Stimulated activated CD8-positive, alpha-beta memory T cell treated with anti-CD3 and anti-CD28 coated beads, Interleukin-12 subunit alpha, Interleukin-12 subunit beta, amount 100 ng/mL, for 1 hour (primary cell): ENCODE measurements around the gene ZFYVE19.
A peak's percentile ranks its signal among the peaks of the same experiment; 100 is the strongest.

Experiments
- DNase-seq: peaks from one replicate; pipeline ENCODE4 v3.0.0-alpha.2; 2020; ENCODE audit warnings: low read depth

ZFYVE19 gene

DNA sequence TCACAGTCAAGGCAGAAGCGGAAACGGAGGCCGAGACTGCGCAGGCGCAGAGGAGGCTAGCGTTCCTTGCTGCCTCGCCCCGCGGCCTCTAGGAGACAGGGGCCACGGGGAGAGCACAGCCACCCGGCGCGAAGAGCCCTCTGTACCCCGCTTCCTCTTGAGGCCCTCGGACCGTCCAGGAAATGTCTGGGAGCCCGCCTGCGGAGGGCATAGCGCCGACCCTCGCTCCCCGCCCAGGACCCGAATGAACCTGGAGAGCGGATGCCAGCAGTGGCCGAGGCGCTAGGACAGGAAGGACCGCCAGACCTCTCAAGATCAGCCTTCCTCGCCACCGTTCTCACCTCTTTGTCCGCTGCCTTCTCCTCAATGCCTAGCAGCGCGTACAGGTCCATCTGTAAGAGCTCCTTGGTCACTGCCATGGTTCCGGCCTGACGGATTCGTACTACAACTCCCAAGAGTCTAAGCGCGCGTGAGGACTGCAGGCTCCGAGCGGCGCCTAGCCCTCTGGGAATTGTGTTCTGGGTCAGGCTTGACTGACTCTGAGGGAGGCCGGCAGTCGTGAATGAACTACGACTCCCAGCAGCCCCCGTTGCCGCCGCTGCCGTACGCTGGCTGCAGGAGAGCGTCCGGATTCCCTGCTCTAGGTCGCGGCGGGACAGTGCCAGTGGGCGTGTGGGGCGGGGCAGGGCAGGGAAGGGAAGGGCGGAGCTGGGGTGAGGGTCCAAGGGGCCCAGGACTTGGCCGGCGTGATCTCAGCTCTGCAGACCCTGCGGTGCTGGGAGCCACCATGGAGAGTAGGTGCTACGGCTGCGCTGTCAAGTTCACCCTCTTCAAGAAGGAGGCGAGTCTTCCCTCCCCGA lies at the start of gene ZFYVE19, which contains the start of gene DNAJC17:
Gene ZFYVE19 (plus strand): TSS at position 62 of the 860 bp plus-strand sequence. CDS start 501 bp downstream, at position 563.
Gene DNAJC17 (minus strand): TSS at position 446 of the 860 bp plus-strand sequence. CDS start 27 bp downstream, at position 419.
- peak; percentile 91 for DNase-seq

DNA sequence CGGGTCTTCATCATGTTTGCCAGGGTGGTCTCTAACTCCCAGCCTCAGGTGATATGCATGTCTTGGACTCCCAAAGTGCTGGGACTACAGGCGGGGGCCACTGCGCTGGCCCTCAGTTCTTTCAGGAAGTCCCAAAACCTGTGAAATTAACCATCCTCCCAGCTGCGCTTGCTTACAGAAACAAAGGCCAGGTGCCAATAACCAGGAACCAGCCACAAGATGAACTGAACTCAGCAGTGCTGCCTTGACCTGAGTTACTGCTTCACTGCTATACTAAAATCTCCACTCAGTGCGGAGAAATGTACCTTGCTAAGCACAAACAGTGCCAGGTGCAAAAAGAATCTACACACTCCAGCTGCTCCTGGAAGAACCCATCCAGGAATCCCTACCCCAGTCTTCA lies 46.9 kb upstream of the ZFYVE19 start:
- DNase-seq = no peak

- DNase-seq = no peak
Measured at GRCh38 chr15:40762919-40763800, 43.7 kb upstream of the ZFYVE19 start.

DNA sequence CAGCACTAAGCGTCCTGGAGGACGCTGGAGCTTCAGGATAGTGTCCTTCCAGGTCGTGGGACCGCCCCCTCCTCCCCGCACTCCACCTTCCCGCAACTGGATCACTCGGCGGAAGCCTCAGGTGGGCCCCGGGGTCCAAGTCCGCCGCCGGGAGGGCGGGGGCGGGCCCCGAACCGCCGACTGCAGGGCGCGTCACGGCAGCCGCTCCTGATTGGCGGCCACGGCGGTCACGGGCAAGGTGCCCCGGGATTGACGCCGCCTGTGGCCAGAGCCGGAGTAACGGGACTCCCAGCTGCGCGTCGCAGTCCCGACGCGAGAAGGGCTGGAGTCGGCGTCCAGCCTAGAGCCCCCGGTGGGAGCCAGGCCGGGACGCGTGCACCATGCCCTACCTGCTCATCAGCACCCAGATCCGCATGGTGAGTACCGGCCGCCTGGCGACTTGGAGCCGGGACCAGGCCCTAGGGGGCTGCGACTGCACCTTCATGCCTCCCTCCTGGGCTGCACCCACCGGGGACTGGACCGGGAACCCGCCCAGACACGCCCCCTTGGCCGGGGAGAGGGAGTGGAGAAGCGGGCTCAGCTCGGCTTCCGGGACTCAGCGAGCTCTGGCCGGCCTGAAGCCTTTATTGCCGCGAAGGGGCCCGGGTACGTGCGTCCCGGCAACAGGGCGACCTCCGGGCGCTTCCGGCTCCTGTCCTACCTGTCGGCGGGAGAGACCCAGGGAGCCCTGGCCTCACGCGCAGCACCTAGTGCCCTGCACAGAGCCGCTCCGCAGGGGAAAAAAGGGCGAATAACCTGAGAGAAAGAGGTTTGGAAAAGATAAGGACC lies 42.9 kb upstream of the ZFYVE19 start, which contains the start of gene GCHFR:
Gene GCHFR (plus strand): TSS at position 268 of the 828 bp plus-strand sequence. CDS start 113 bp downstream, at position 381.
- no peak for DNase-seq

DNA sequence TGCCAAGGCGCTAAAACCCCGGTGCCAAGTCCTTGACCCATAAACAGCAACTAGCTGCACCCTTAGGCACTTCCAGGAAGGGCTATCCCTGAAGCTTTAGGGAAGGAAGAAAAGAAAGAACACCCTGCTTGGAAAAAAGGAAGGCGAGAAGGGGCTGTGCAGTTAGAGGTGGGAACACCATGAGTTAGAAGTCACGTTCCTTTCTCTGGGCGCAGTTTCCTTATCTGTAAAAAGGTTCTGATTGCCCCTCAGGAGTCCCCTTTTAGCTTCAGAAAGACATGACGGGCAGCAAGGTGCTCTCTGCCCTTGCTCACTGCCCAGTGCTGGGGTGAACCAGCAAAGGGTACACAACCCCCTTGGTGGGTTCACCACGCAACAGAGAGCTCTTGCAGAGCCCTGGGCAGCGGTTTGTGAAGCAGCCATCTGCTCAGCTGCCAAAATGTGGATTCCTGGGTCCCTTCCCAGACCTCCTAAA lies 42.2 kb upstream of the ZFYVE19 start:
- no peak for DNase-seq

DNA sequence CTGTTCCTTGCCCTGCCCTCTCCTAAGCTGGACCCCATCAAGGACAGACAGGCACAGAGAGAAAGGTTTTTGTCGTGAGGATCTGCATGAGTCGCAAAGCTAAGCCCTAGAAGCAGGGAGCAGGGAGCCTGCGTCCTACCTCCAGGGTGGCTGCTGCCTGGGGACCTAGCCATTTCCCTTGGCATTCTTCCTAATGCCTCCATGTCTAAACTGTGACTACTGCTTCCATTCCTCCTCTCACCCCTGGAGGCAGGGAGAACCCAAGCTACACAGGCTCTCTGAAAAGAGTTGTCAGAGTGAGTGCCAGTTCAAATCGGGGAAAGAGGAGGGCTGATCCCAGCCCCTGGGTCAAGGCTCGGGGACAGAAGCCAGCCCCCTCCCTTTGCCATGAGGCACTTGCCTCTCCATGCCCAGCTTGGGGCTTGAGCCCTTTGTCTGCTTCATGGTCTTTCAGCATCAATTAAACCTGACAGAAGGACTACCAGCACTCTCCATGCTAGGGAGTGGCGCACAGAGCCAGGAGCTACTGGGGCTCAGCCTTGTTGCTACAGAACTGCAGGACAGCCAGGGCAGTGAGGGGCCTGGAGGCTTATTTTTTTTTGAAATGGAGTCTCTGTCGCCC lies 40.6 kb upstream of the ZFYVE19 start:
- DNase-seq = no peak

DNA sequence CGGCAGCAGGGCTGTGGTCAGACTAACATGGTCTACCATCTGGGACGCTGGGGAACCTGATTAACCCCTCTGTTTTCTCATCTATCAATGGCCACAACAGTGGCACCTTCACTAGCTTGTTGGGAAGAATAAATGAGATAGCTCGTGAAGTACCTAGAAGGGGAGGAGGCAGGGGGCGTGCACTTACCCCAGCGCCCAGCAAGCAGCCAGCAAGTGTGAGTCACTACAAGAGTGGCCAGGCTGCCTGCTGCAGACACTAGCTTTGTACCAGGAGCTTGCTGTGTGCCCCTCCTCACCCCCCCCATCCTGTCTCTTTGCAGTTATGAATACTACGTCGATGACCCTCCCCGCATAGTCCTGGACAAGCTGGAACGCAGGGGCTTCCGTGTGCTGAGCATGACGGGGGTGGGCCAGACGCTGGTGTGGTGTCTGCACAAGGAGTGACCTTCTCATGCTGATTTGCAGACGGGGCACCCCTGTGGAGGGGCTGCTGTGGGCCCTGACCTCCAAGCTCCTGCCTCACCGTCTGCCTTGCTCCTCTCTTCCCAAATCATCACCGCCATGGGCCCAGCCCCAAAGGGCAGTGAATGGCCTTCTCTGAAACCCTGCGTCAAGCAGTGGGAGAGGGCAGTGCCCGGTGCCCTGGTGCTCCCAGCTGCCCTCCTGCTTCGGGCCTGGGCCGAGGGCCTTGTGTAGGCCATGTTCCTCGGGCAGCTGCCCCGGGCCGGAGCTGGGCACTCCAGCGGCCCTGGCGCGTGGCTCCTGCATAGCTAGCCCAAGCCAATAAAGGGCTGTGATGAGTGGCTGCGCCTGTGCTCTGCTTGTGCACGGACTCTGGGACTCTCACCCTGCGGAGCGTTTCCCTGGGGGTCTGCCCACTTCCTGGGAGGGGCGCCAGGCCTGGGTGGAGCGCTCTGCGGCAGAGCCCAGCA lies 39.7 kb upstream of the ZFYVE19 start:
- DNase-seq = no peak

- DNase-seq = no peak
Measured at GRCh38 chr15:40767838-40768500, 38.9 kb upstream of the ZFYVE19 start.

DNA sequence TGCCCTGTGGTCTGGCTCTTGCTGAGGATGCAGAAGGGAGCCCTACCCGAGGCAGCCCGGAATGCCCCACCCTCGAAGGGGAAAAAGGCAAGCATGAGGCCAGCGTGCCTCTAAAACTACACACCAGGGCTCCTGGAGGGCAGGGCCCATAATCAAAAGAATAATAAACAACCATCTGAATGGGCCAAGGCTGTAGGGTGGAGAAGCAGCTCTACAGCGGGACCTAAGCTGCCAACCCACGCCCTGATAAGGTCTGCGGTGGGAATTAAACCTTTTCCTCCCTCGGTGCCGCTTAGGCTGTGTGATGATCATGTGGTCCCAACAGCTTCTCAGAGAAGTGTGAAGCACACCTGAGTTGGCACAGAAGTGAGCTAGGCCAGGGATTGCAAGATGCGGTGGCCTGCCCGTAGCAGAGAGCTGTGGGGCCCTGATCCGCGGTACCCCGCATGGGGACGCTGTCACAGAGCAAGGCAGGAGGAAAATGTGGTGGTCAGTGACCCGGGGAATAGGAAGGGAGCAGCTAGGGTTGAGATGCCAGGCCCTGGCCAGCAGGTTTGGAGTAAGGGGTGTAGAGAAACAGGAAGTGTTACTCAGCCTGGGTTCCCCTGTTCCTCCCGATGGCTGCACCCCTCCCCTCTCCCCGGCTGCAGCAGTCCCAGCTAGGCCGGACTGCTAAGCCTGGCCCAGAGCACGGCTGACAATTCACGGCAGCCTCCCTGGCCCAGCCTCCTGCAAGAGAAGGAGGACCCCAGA lies 38.2 kb upstream of the ZFYVE19 start:
- DNase-seq = no peak

GRCh38 chr15:40769274-40770146 lies 37.4 kb upstream of the ZFYVE19 start, which contains the start of gene C15orf62:
Gene C15orf62 (plus strand): TSS chr15:40769980. CDS start chr15:40770496, 516 bp downstream.
- peak; percentile 44 for DNase-seq

DNA sequence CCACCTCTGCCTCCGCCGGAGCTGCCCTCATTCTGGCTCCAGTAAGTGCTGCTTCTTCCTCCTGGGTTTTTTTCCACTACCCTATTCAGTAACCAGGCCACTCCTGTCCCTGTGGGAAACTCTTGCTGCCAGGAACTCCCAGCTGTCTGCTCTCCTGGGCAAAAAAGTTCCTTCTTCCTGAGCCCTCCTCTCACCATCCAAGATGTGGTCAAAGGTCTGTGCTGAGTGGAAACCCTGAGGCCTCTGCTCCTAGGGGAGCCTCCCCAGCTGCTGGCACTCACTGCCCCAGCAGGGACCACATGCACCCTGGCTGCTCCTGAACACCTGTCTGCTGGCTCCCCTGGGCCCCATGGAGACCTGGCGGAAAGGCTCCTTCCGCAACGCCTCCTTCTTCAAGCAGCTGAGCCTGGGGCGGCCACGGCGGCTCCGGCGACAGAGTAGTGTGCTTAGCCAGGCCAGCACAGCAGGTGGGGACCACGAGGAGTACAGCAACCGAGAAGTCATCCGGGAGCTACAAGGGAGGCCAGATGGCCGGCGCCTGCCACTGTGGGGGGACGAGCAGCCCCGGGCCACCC lies 36.7 kb upstream of the ZFYVE19 start:
- no peak for DNase-seq

DNA sequence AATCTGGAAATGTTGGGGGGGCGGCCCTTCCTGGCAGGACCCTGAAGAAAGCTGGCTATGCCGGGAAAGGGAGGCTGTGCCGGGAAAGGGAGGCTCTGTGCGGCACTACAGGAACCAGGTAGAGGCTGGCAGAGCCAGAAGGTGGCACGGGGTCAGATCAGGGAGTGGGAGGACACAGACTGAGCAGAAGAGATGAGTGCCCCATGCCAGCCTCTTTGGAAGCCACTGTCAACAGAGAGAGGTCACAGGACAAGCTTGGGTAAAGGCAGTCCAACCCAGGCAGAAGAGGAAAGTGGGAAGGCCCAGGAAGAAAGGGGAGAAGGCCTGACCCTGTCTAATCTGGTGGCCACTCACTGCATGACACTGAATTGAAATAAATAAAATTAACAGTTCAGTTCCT lies 35.6 kb upstream of the ZFYVE19 start:
- no peak for DNase-seq

- no peak for DNase-seq
Measured at GRCh38 chr15:40772014-40772413, 34.9 kb upstream of the ZFYVE19 start.

DNA sequence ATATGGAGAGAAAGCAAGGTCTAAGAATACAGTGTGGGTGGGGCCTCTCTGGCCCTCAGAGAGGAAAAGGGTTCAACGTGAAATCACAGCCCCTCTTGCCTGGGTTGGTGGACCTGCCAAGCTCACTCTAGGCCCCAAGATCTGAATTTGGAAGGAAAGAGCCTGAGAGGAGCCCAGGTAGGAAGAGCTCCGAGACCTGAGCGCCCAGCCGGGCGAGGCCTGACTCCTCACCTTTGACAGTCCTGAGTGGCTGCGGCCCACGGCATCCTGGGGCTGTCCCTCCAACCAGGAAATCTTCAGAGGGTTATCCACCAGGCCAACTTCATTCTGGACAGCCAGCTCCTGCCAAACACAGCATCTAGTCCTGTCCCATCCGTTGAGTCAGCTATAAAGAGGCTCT lies 33.4 kb upstream of the ZFYVE19 start:
- DNase-seq = no peak

- no peak for DNase-seq
Measured at GRCh38 chr15:40773902-40774301, 33.0 kb upstream of the ZFYVE19 start.

GRCh38 chr15:40775007-40775406 lies 31.9 kb upstream of the ZFYVE19 start:
- no peak for DNase-seq
